Mesothelial cell of epicardium (in vitro differentiated cells): ENCODE measurements around the gene TANGO2. TPM values are rescaled to one million over a fixed set of nuclear protein-coding genes. Genes with fewer than 3 reads are reported as not detected.

Source experiments
- DNase-seq, 2 experiments: peaks; one replicate each; pipeline ENCODE4 v3.0.0; 2021; ENCODE audit warnings: low spot score in 2 of 2; ENCODE audit not compliant: unreplicated experiment in 2 of 2
- H3K27ac Mint-ChIP-seq: 2 replicates; pipeline ENCODE4 v1.8.0; 2021; ENCODE audit warnings: mixed read lengths
- H3K27me3 Mint-ChIP-seq: 2 replicates; pipeline ENCODE4 v1.8.0; 2021; ENCODE audit warnings: low read depth, mixed read lengths
- H3K36me3 Mint-ChIP-seq: 2 replicates; pipeline ENCODE4 v1.8.0; 2021; ENCODE audit warnings: mixed read lengths
- H3K4me1 Mint-ChIP-seq: 2 replicates; pipeline ENCODE4 v1.8.0; 2021; ENCODE audit warnings: mixed read lengths
- H3K4me3 Mint-ChIP-seq: 2 replicates; pipeline ENCODE4 v1.8.0; 2021; ENCODE audit warnings: mild to moderate bottlenecking, moderate library complexity, mixed read lengths
- H3K9me3 Mint-ChIP-seq: 2 replicates; pipeline ENCODE4 v1.8.0; 2021; ENCODE audit warnings: mixed read lengths
- CTCF ChIP-seq: fragments of 200-600 bp; sonication (generic); IDR thresholded peaks from one replicate; pipeline ENCODE4 v1.5.0; 2021; ENCODE audit warnings: antibody characterized with exemption; ENCODE audit not compliant: unreplicated experiment
- total RNA-seq: library from RNA; stranded (reverse); gene quantifications from 3 replicates; pipeline ENCODE4 v1.2.1, GENCODE V29; 2021

Gene TANGO2
- total RNA-seq, 1 donor from 2014 or later = 15.6 TPM

- H3K4me3 Mint-ChIP-seq = no peak overlapping the region
- no peak for DNase-seq
- H3K9me3 Mint-ChIP-seq = no peaks in the 10 kb centered on the region
- peaks cover 44% of the 10 kb centered on the region for H3K4me1 Mint-ChIP-seq
- no peaks in the 10 kb centered on the region for H3K27me3 Mint-ChIP-seq
- peak overlapping the region; percentile 57 for H3K27ac Mint-ChIP-seq
- H3K36me3 Mint-ChIP-seq = peaks cover 30% of the 10 kb centered on the region
- TF ChIP-seq CTCF = no peak
These were observed 64.7 kb downstream of the TANGO2 start for GRCh38 chr22:20085651-20086050.

GRCh38 chr22:20086101-20086599 is 65.2 kb downstream of the TANGO2 start:
- Mint-ChIP-seq H3K27ac (no peak overlapping the region), H3K36me3 (peaks cover 35% of the 10 kb centered on the region), H3K4me1 (peaks cover 41% of the 10 kb centered on the region), H3K4me3 (no peak overlapping the region), H3K9me3 (no peaks in the 10 kb centered on the region), H3K27me3 (no peaks in the 10 kb centered on the region)
- no peak for DNase-seq
- no peak for TF ChIP-seq CTCF

DNA sequence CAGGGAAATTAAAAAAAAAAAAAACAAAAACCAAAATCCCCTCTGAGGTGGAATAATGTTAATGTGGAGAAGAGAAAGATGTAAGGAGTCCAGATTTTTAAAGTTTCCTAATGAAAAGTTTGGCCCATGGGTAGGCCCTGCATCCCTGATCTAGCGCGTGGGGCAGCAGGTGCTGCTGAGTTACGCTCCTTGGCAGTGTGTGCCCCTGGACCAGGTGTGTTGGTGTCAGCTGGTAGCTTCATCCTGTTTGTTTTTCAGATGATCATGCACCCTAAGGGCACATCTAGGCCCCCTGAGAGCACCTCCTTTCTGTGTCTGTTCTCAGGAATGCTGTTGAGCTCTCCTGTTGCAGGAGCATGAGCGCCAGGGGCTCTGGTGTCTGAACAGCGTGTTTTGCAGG is 65.9 kb downstream of the TANGO2 start:
- no peak for DNase-seq
- no peaks in the 10 kb centered on the region for H3K9me3 Mint-ChIP-seq
- peaks cover 41% of the 10 kb centered on the region for H3K36me3 Mint-ChIP-seq
- no peak for TF ChIP-seq CTCF
- H3K4me1 Mint-ChIP-seq = peaks cover 35% of the 10 kb centered on the region
- H3K27ac Mint-ChIP-seq = no peak overlapping the region
- no peaks in the 10 kb centered on the region for H3K27me3 Mint-ChIP-seq
- no peak overlapping the region for H3K4me3 Mint-ChIP-seq

DNA sequence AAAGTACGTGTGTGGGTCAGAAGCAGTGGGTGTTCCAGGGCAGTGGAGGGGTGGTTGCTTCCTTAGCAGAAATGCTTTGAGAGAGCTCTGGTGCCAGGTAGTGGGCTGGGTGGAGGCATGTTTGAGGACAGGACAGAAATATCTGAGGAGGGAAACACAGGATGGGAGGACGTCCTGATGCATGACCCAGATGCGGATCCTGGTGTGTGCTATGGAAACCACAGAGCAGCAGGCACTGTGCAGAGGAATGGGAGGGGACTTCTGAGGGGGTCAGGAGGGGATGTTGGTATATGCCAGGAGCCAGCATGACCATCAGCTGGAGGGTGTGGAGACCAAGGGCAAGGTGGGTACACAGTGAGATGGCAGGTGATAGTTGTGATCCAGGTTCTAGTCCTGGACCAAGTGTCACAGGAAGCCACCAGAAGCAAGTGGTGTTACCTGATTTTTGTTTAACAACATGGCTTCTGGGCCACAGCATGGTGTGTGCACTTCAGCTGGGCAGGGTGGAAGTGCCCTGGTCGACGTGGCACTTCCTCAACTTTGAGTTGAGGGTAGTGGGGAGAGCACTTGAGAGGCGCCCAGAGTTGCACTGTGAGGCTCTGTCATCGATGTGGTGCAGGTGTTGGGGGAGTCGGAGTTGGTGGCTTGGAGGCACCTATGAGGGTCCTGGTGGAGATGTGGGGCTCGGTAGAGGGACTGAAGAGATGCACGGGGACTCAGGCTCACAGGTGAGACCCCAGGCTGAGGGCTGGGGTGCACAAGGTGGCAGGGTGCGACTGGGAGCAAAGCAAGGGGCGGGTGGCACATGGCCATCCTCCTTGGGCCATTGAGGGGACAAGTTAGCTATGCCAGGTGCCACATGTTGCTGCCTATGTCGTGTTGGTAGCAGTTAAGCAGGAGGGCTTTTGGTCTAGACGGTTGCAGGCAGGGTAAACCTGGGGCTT is 66.7 kb downstream of the TANGO2 start:
- no peak for TF ChIP-seq CTCF
- no peaks in the 10 kb centered on the region for H3K27me3 Mint-ChIP-seq
- peaks cover 31% of the 10 kb centered on the region for H3K4me1 Mint-ChIP-seq
- DNase-seq = no peak
- peaks cover 45% of the 10 kb centered on the region for H3K36me3 Mint-ChIP-seq
- H3K4me3 Mint-ChIP-seq = no peak overlapping the region
- no peaks in the 10 kb centered on the region for H3K9me3 Mint-ChIP-seq
- no peak overlapping the region for H3K27ac Mint-ChIP-seq

GRCh38 chr22:20088263-20088648 is 67.3 kb downstream of the TANGO2 start:
- Mint-ChIP-seq H3K27ac (no peak overlapping the region), H3K4me3 (no peak overlapping the region), H3K4me1 (peaks cover 24% of the 10 kb centered on the region), H3K27me3 (no peaks in the 10 kb centered on the region), H3K36me3 (peaks cover 46% of the 10 kb centered on the region), H3K9me3 (no peaks in the 10 kb centered on the region)
- no peak for TF ChIP-seq CTCF
- DNase-seq = no peak
